ENCODE data around the gene USP15.

Gene USP15

DNA sequence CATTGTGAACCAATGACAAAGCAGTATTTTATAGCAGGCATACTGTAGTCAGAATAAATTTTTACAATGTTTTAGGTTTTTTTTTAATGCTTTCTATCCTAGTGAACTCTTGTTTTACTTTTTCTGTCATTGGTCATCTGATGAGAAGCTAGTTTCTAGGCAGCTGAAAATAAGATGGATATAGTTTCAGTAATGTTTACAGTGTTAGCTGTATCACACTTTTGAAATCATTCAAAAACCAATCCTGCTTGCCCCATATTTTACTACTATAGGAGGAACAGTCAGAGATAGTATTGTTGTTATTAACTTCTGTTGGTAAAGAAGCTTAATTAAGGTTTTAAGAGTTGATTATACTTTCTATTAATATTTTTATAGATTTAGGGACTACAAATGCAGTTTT, 24.5 kb downstream of the USP15 start:
- DNase-seq (ENCODE audit: low read depth), result no peak

DNA sequence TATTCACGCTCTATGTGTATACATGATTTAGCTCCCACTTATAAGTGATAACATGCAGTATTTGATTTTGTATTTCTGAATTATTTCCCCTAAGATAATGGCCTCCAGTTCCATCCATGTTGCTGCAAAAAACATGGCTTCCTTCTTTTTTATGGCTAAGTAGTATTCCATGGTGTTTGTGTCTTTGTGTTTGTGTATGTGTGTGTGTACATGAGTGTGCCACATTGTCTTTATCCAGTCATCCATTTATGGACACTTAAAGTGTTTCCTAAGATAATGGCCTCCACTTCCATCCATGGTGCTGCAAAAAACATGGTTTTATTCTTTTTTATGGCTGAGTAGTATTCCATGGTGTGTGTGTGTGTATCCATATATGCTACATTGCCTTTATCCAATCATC, 25.1 kb downstream of the USP15 start:
- DNase-seq (ENCODE audit: low read depth), result no peak

DNA sequence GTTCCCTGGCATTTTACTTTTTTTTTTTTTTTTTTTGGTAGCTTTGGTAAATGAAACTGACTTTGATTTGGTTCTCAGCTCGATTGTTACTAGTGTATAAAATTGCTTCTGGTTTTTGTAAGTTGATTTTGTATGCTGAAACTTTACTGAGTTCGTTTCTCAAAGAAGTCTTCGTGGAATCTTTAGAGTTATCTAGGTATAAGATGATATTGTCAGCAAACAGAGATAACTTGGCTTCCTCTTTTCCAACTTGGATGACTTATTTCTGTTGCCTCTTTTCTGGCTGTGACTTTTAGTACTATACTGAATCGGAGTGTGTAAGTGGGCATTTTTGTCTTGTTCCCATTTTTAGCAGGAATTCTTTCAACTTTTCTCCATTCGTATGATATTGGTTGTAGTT, 28.1 kb downstream of the USP15 start:
- no peak for DNase-seq (ENCODE audit: low read depth)

DNA sequence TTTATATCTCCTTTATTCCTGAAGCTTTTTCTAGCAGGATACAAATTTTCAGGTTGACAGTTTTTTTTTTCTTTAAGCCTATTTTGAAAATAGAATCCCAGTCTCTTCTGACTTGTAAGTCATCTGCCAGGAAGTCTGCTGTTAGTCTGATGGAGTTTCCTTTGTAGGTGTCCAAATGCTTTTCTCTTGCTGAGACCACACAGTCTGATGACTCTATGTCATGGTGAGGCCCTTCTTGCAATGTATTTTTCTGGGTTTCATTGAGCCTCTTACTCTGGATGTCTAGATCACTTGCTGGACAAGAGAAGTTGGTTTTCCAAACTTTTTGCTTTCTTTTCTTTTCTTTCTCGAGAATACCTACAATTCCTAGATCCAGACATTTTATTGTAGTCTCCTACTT, 30.6 kb downstream of the USP15 start:
- no peak for DNase-seq (ENCODE audit: low read depth)

DNA sequence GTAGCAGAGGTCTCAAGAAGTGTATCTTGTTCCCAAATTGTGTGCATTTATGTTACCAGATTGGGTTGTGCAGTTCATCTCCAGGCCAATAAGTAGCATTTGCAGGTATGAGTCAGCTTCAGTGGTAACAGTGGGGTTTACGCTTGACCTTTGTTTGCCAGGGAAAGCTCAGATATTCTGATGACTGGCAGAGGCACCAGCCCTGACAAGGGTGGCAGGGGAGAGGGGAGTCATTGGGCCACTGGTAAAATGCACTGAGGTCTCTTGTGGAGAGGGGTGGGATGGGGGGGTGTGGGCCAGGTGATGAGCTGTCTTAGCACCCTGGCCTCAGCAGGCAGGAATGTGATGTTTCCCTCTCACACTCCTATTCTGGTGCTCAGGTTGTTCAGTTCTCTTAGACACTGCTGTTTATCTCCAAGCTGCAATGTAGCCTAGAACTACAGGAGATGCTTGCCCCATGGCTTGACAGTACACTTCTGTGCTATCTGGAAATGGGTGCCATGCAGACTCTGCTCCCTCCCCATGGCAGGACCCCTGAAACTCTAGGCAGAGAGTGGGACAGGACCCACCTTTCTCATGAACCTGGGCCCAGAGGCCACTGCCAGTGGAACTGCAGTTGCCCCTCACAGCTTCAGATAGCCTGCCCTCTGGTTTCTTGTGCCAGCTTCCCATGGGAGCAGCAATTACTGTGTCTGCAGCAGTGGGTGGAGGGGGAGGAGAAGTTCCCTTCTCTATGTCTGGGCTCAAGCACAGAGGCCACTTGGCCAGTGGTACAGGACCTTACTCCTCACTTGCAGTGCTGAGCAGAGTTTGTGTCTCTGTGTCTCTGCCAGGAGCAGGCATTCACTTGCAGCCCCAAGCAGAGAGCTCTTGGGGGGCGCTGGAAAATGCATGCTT, 31.9 kb downstream of the USP15 start:
- no peak for DNase-seq (ENCODE audit: low read depth)

DNA sequence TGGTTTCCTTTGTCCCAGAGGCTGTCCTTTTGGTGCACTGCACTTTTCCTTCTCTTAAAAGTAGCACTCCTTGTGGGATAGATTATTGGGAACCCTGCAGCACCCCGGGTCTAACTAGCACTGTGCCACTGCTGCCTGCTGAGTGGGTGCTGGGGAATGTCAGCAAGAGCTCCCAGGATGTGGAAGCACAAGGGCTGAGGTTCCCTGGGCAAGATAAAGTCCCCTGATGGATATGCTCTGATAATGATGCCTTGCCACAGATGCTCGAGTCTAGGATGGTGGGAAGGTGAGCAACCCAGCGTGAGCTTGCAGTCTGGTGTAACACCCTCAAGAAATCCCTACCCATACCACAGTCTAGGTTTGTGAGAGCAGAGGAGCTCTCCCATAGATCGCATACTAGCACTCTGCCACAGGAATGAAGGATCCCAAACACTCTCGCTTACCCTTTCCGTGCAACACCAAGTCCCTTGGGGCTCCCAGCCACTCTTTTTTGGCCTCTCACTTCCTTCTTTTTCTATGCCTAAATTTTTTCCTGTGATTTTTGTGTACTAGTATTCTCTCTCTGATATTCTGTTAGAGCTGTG, 32.6 kb downstream of the USP15 start:
- DNase-seq (ENCODE audit: low read depth), result no peak

DNA sequence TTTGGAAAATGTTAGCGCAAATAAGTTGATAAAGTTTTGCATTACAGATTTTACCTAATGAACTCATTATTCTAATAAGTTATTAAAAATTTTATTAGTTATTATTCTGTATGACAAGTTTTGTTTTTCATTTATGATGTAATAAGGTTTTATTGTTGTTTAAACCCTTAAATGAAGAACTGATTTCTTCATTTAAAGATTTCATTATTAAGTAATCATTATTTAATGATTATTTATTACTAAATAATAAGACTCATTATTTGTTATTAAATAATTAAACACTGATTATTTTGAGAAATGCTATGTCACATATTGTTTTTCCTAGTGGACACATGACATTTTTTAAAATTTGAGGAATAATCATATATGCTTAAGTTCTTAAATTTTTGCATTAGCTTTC, 34.2 kb downstream of the USP15 start:
- no peak for DNase-seq (ENCODE audit: low read depth)

DNA sequence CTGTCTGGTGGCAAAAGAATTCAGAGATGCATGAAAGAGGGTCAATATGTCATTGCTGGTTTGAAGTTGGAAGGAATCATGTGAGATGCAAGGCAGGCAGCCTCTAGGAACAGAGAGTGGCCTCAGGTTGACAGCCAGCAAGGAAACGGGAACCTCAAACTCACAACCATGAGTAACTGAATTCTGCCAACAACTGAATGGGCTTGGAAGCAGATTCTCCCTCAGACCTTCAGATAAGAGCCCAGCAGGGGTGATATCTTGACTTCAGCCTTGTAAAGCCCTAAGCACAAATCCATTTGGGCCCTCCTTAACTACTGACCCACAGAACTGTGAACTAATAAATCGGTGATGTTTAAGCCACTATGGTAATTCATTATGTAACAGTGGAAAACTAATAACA, 35.8 kb downstream of the USP15 start:
- no peak for DNase-seq (ENCODE audit: low read depth)

DNA sequence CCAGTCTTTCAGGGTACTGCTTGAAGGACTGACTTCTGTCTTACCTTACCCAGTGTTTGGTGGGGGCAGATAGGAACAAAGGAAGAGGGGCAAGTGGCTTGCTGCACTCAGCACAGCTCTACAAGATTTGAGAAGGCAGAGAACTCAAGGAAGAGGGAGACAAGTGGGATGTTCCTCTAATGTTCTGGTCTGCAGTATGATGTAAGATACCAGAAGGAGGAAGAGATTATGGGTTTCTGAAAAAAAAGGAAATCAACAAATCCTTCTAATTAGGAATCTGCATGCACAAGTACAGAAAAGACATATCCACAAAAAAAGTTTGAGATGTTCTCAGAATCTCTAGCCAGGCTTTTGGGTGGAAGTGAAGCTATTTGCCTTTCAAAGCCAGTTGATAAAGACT, 37.1 kb downstream of the USP15 start:
- DNase-seq (ENCODE audit: low read depth), result no peak

DNA sequence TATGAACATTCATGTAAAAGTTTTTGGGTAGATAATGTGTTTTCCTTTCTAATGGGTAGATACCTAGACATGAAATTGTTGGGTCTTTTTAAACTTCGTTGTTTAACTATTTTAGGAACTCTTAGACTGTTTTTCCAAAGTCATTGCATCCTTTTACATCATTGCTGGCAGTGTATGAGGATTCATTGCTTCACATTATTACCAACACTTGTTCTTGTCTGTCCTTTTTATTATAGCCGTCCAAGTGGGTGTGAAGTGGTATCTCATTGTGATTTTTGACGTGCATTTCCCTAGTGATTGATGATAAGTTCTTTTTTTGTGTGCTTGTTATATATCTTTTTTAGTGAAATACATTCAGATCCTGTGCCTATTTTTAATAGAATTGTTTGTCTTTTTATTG, 39.4 kb downstream of the USP15 start:
- no peak for DNase-seq (ENCODE audit: low read depth)

DNA sequence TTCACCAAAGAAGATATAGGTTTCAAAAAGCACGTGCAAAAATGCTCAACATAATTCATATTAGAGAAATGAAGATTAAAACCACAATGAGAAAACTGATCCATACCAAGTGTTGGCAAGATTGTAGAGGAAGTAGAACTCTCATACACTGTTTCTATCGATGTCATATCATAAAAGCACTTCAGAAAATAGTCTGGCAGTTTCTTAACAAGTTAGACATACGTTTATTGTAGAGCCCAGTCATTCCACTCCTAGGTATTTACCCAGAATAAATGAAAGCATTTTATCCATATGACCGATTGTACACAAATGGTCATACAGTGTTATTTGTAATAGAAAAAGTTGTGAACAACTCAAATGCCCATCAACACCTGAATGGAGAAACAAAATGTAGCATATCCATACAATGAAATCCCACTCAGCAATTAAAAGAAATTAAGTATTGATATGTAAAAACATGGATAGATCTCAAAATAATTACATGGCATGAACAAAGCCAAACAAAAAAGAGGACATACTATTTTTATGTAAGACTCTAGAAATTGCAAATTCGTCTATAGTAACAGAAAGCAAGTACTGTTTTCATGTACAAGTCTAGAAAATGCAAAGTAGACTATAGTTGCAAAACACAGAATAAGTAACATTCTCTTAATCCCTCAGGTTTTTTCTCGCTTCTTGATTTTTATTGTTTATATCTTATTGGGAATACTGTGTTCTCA, 41.0 kb downstream of the USP15 start:
- DNase-seq (ENCODE audit: low read depth), result no peak

DNA sequence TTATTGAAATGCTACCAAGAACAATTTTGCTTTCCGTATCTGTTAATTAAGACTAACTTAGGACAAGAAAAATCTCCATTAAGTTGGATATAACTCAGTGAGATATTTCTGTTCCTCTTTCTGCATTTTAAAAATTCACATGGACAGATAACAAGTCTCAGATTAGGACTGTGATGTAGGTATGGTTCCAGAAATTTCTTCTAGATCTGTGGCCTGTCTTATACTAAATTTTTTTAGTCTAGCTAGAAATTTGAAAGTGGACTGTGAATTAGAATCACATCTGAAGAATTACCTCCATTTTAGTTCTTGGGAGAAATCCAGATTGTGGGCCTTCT, 41.6 kb downstream of the USP15 start:
- DNase-seq (ENCODE audit: low read depth), result no peak

DNA sequence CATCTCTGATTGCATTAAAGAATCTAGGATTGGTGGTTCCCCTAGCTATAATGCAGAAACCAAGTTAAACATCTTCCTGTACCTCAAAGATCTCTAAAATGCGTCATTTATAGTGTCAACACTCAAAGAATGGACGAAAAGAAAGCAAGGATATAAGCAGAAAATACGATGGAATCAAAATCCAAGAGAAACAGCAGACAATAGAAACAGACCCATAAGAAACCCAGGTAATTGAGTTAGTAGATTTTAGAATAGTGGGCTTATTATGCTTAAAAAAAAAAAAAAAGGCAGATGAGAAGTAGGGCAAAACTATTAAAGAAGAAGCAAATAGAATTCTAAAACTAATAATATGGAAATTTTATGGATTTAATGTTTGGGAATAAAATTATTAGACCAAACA, 44.4 kb downstream of the USP15 start:
- DNase-seq (ENCODE audit: low read depth), result no peak

DNA sequence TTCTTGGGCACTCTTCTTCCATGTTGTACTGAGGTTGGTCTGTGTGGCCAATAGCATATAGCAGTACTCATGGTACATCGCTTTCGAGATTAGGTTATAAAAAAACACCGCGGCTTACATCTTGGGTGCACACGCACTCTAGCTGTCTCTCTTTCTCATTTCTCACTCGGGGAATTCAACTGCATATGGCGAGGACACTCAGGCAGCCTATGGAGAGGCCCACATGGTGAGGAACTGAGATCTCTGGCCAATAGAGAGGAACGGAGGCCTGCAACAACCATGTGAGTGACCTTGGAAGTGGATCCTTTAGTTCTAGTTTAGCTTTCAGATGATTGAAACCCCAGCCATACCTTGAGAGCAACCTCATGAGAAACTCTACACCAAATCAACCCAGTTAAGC, 45.6 kb downstream of the USP15 start:
- no peak for DNase-seq (ENCODE audit: low read depth)

DNA sequence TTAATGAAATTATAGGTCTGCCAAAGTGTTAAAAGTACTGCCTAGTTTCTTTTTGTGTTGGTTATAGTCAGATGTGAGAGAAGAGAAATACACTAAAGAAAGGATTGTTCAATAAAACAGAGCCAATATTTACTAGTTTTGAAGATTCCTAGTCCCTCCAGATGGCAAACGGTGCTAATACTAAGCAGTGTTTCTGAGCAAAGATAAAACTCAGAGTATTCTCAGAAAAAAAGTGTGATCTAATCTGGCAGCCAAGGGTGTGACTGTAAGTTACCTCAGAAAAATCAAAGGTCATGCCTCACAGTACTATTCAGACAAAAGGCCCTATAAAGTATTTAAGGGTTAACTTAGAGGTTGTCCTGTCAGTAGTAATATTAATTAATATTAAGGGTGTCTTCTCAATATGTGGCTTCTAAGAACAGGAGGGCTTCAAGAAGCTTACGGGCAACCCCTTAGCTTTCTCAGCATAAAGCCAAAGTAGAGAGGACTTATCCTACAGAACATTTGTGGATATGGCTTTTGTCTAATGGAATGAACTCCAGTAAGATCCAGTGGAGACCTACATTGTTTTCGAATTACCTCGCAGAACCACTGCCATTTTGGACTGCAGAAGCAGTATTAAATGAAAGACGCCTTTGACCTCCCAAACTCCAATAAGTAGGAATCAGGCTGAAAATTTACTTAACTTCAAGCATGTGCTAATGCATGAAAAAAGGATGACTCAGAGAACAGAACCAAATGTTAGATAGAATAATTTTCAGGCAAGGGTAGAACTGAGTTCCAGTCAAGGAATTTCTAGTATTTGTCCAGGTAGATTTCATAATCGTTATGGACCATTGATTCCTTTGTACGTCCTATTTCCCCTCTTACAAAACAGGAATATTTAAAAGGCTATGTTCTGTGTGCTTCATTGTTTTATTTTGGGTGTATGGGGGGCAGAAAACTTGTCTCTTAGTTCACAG, 46.6 kb downstream of the USP15 start:
- DNase-seq (ENCODE audit: low read depth), result no peak

DNA sequence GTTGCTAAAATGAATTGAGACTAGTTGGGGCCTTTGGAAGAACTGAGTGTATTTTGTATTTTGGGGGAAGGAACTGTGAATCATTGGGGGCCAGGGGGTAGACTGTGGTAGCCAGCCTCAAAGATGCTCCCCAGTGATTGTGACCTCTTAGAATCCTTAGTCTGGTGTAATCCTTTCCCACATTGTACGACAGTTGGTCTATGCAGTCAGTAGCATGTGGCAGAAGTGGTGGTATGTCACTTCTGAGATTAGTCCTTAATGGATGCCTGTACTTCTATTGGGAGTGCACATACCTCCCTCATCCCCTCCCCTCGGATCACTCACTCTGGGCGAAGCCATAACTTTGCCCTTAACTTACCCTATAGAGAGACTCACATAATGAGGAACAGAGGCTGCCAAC, 48.0 kb downstream of the USP15 start:
- no peak for DNase-seq (ENCODE audit: low read depth)

DNA sequence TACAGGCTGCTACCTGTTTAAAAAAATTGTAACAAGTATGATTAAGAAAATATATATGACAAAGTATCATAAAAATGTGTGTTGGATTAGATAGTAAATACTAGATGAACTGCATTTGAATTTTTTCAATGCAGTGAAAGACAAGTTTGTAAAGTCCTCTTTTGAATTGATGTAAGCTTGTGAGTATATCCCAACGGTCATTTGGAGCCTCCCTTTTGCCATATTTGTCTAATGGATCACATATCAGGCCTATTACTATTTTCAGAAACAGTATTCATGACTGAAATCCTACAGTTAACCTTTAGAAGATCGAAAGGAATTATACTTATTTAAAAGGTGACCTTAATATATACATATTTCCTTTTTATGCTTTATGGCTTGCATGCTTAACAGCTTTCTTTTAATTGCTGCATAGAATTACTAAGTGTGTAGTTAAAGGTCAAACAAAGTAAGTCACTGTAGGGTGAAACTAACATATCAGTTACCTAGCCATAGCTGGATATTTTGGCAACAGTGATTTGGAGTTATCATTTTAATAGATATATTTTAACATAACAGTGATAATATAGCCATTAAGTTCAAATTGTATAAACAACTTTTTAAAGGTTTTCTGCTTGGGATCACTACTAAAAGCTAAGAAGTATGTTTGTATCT, 53.6 kb downstream of the USP15 start:
- no peak for DNase-seq (ENCODE audit: low read depth)

DNA sequence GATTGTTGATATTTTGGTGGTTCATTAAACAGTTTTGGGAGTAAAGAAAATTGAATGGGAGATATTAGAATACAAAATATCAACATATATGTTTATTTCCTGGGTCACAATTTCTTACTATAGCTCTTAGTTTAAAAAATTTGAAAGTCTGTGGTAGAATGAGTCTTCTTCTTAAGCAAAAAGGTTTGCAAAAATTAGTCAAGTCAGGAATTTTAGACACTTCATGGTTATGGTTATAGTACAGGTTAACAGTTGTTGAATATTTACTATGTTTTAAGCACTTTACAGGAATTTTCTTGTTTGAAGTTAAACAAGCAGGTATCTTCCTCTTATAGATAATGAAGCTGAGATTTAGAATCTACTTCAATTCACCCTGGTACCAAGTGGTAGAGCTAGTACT, 56.8 kb downstream of the USP15 start:
- DNase-seq (ENCODE audit: low read depth), result no peak

DNA sequence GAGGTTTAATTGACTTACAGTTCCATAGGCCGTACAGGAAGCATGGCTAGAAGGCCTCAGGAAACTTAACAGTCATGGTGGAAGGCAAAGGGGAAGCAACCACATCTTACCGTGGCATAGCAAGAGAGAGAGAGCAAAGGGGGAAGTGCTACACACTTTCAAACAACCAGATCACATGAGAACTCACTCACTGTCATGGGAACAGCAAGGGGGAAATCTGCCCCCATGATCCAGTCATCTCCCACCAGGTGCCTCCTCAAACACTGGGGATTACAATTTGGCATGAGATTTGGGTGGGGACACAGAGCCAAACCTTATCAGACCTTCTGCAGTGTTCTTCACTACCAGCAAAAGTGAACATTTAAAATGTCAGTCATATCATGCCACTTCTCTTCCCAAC, 58.9 kb downstream of the USP15 start:
- DNase-seq (ENCODE audit: low read depth), result no peak

DNA sequence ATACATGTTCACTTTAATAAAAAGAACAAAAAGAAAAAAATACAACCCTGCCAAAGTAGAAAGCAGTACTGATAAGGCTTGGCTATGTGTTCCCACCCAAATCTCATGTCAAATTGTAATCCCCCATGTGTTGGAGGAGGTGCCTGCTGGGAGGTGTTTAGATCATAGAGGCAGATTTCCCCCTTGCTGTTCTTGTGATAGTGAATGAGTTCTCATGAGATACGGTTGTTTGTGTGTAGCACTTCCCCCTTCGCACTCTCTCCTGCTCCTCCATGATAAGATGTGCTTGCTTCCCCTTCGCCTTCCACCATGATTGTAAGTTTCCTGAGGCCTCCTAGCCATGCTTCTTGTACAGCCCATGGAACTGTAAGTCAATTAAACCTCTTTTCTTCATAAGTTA, 59.9 kb downstream of the USP15 start:
- DNase-seq (ENCODE audit: low read depth), result no peak

DNA sequence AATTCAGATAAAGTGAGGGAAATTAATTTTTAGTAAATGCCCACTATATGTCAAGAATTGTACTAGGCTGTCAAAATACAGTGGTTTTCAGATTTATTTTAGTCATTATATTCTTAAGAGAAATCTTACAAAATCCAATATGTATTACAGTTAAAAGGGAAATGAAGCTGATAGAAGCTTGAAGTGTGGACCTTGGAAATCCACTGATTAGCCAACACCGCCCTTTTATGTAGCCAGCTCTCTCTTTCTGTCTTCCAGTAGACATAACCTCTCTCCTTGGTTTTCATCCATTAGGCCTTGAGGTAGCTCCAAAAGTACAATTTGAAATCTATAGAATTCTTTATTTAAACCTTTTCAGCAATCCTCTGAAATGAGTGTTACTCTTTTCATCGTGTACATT, 63.2 kb downstream of the USP15 start:
- DNase-seq (ENCODE audit: low read depth), result no peak
